ENCODE data around the gene DYNLT2B.
"Not testable (repeated sequence)": the region's sequence is repeated elsewhere in the genome, so short reads cannot be mapped to it uniquely, and the experiment has no call there.

DYNLT2B gene

DNA sequence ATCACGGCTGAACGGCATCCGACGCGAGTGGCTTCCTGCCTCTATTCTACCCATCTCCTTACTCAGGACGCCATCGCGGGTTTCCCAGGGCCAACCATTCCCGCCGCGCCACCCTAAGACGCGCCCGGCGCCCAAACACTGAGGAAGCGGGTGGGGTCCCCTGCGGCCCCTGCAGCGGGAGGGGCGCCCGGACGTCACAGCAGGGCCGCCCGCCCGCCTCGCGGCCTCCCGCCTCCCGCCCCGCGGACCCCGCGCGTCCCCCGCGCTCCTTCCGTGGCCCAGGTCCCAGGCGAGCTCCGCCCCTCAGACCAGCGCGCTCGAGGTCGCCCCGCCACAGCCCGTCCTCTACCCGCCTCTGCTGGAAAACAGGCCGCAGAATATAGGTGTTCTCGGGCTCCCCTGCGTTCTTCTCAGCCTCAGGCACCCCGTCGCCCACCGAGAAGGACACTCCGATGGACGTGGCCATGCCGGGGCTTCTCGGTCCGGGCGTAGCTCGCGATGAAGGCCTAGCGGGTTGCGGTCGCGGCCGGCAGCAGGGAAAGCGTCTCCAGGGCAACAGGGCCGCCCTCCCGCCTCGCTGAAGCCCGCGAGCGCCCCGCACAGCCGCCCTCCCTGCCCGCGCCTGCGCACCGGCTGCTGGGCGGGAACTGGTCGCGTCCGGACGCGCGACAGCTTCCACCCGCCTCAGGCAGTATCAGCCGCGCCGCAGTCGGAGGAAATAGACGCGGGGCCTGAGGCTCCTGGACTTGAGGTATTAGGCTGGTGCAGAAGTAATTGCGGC, at the start of gene DYNLT2B:
DYNLT2B (minus strand) TSS at position 554 of the 781 bp plus-strand sequence; CDS start at position 466, 88 bp downstream.
- no peak for FAIRE-seq

DNA sequence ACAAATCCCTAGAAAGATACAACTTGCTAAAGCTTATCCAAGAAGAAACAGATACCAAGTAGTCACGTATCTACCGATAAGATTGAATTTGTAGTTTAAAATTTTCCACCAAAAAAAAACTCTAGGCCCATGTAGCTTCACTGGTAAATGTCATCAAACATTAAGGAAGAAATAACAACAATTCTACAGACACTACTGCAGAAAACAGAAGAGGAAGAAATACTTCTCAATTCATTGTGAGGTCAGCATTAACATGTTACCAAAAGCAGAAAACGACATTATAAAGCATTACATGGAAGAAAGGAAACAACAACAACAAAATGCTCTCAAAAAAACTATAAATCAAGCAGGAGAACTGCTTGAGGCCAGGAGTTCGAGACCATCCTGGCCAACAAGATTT, 47.7 kb upstream of the DYNLT2B start:
- FAIRE-seq = no peak
- DNase-seq (ENCODE audit: low spot score) = no peak

More for the DNA sequence above, at the start of gene DYNLT2B:
- peak; percentile 87 for DNase-seq (ENCODE audit: low spot score)

- DNase-seq (ENCODE audit: low spot score) = no peak
- FAIRE-seq = no peak
Measured at GRCh38 chr3:196360586-196360985, 42.5 kb upstream of the DYNLT2B start.

GRCh38 chr3:196358540-196358939, 40.5 kb upstream of the DYNLT2B start:
- not testable (repeated sequence) for FAIRE-seq

GRCh38 chr3:196357905-196358304, 39.9 kb upstream of the DYNLT2B start:
- FAIRE-seq (no peak), DNase-seq (ENCODE audit: low spot score) (no peak)

More at GRCh38 chr3:196358540-196358939, 40.5 kb upstream of the DYNLT2B start:
- DNase-seq (ENCODE audit: low spot score) = not testable (repeated sequence)

GRCh38 chr3:196356556-196356955, 38.5 kb upstream of the DYNLT2B start:
- no peak for DNase-seq (ENCODE audit: low spot score)

GRCh38 chr3:196355668-196356067, 37.6 kb upstream of the DYNLT2B start:
- DNase-seq (ENCODE audit: low spot score) (no peak), FAIRE-seq (no peak)

More at GRCh38 chr3:196356556-196356955, 38.5 kb upstream of the DYNLT2B start:
- FAIRE-seq = no peak

DNA sequence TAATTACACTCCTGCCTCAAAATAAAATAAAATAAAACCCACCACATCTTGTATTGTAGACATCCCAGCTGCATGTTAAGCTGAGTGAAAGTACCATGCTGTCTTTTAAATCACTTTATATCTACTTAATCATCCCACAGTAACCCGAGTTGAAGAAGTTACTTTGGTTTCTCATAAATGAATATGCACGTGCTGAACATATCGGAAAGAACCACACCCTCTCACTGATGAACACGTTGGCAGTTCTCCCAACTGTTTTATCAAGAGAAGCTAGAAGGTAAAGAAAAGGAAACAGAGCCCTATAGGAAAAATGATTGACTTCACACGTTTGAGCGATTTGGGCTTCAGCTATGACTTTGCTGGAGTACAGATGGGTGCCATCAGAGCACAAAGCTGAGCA, 36.1 kb upstream of the DYNLT2B start:
- no peak for DNase-seq (ENCODE audit: low spot score)
- FAIRE-seq = no peak

- no peak for FAIRE-seq
- DNase-seq (ENCODE audit: low spot score) = no peak
Measured at GRCh38 chr3:196351541-196351940, 33.5 kb upstream of the DYNLT2B start.

- FAIRE-seq = no peak
- DNase-seq (ENCODE audit: low spot score) = no peak
Measured at GRCh38 chr3:196350067-196350466, 32.0 kb upstream of the DYNLT2B start.

DNA sequence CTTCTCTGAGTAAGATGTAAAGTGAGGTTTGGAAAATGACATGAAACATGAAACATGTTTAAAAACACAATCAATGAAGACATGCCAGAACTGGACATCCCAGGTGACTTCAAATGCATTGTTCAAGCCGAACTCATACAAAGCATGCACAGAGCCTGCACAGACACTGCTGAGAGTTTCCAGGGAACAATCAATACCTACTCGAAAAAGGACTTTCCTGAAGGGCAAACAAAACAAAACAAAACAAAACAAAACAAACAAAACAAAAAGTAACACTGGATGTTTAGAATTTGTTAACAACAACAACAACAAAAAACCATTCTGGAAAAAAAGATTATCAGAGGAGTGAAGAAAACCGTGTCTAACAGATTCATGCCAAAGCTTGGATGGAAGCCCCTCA, 30.7 kb upstream of the DYNLT2B start:
- DNase-seq (ENCODE audit: low spot score) (no peak), FAIRE-seq (no peak)

DNA sequence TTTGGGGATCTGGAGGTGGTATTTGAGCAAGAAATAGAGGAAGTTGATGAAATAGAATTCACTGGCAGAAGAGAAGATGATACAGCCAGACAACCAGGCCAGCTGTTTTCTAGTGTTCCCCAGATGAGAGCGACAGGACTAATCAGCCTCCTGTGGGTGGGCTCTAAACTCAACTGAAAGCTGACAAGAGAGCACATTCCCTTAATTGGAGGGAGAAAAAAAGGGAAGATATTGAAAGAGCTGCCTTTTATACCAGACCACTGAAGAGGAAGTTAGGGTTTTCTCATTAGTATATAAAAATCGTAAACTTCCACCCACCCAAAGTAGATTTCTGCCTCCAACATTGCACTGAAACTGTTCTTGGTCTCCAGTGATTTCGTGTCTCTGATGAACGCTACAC, 26.6 kb upstream of the DYNLT2B start:
- DNase-seq (ENCODE audit: low spot score) (no peak), FAIRE-seq (no peak)

GRCh38 chr3:196343917-196344316, 25.9 kb upstream of the DYNLT2B start:
- DNase-seq (ENCODE audit: low spot score); FAIRE-seq: not testable (repeated sequence)

DNA sequence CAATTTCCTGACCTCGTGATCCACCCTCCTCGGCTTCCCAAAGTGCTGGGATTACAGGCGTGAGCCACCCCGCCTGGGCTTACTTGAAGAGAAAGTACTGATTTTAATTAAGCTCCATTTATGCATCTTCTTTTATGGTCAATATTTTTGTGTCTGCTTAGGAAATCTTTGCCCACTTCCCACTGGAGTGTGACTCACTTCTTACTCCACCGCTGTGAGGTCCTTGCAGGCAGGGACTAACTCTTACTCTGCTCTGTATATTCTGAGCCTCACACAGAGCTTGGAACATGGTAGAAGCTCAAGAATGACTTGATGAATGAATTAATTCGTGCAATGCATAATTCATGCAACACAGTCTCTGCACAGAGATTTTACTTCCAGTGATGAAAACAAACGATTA, 23.1 kb upstream of the DYNLT2B start:
- DNase-seq (ENCODE audit: low spot score) (peak; percentile 34), FAIRE-seq (peak; percentile 43)

DNA sequence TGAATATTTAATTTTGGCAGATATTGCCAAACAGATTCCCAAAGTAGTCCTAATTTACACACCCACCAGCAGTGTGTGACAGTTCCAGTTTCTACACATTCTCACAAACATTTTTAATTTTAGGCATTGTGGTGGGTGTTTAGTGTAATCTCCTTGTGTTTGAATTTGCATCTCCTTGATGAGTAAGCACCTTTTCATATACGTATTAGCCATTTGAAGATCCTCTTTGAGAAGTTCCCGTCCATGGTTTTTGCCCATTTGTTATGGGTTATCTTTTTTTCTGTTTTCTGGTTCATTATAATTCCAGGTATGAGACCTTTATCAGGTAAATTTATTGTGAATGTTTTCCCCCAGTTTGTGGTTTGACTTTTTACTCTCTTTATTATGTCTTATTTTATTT, 22.4 kb upstream of the DYNLT2B start:
- DNase-seq (ENCODE audit: low spot score) (no peak), FAIRE-seq (no peak)

DNA sequence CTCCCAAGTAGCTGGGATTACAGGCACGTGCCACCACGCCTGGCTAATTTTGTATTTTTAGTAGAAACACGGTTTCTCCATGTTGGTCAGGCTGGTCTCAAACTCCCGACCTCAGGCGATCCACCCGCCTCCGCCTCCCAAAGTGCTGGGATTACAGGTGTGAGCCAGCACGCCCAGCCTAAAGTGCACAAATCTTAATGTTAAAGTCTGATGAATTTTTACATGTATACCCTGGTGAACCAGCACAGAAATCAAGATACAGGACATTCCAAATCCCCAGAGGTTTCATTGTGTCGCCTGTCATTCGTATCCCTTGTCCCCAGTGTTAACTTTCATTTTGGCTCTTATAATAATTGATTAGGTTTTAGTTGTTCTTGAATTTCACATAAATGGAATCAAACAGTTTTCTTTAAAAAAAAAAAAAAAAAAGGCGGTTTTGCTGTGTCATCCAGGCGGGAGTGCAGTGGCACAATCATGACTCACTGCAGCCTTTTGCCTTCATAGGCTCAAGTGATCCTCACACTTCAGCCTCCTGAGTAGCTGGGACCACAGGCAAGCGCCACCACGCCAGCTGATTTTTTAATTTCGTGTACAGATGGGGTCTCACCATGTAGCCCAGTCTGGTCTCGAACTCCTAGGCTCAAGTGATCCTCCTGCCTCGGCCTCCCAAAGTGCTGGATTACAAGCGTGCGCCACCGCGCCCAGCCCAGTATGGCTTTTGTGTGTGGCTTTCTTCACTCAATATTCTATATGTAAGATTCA, 21.6 kb upstream of the DYNLT2B start:
- FAIRE-seq = peak; percentile 67
- DNase-seq (ENCODE audit: low spot score) = peak; percentile 67

GRCh38 chr3:196339044-196339443, 21.0 kb upstream of the DYNLT2B start:
- DNase-seq (ENCODE audit: low spot score) (no peak), FAIRE-seq (no peak)

GRCh38 chr3:196336319-196337145, 18.5 kb upstream of the DYNLT2B start:
- FAIRE-seq (no peak), DNase-seq (ENCODE audit: low spot score) (no peak)

- DNase-seq (ENCODE audit: low spot score) (no peak), FAIRE-seq (no peak)
Measured at GRCh38 chr3:196335503-196335948, 17.5 kb upstream of the DYNLT2B start.

DNA sequence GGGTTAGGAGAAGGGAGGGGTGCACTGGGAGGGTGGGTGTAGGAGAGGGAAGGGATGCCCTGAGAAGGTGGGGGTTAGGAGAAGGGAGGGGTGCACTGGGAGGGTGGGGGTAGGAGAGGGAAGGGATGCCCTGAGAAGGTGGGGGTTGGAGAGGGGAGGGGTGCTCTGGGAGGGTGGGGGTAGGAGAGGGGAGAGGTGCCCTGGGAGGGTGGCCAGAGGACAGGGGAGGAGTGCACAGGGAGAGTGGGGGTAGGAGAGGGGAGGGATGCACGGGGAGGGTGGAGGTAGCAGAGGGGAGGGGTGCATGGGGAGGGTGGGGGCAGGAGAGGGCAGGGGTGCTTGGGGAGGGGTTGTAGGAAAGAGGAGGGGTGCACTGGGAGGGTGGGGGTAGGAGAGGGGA, 16.9 kb upstream of the DYNLT2B start:
- FAIRE-seq = no peak

GRCh38 chr3:196332168-196332567, 14.1 kb upstream of the DYNLT2B start:
- no peak for FAIRE-seq

More for the DNA sequence above, 16.9 kb upstream of the DYNLT2B start:
- no peak for DNase-seq (ENCODE audit: low spot score)

More at GRCh38 chr3:196332168-196332567, 14.1 kb upstream of the DYNLT2B start:
- DNase-seq (ENCODE audit: low spot score) = no peak

All from RCC 7860 (cell line).